ENCODE results near the gene GARS1.

Gene GARS1

DNA sequence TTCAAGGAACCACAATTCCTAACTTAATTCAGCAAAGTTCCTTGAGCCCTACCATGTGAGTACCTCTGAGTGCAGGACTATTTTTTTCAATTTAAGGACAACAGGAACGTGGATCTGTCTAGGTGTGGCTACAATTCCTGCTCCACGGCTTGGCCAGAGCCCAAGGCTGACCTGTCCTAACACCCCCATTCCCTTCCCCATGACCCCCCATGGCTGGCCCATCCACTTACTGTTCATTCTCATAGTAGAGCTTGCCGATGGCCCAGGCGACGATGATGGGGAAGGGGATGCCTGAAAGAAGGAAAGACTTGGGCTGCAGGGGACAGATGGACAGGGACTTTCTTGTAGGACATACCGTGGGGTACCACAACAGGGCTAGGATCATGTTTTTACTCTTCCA lies 67.2 kb downstream of the GARS1 start:
- H3K9ac ChIP-seq (ENCODE audit: low read depth, low read length, poor library complexity, severe bottlenecking): no peak overlapping the region
- H3K4me1 ChIP-seq (ENCODE audit: insufficient read depth, low read length, poor library complexity, severe bottlenecking): peaks cover 13% of the 10 kb centered on the region
- H3K79me2 ChIP-seq (ENCODE audit: insufficient read depth, low read length): no peaks in the 10 kb centered on the region
- H3F3A ChIP-seq (ENCODE audit: low read depth): no peaks in the 10 kb centered on the region
- H2AFZ ChIP-seq (ENCODE audit: low read length): no peak overlapping the region
- no peak overlapping the region for H3K4me2 ChIP-seq (ENCODE audit: low read depth, low read length, poor library complexity, severe bottlenecking)
- no peaks in the 10 kb centered on the region for H3K9me2 ChIP-seq (replicated peaks; ENCODE audit: low read depth, low read length)
- H4K20me1 ChIP-seq (ENCODE audit: insufficient read depth, low read length, poor library complexity, severe bottlenecking): no peaks in the 10 kb centered on the region
- H3K27me3 ChIP-seq (ENCODE audit: insufficient read depth, low read length, poor library complexity, severe bottlenecking): no peaks in the 10 kb centered on the region
- H3K4me3 ChIP-seq (ENCODE audit: low read length, poor library complexity, severe bottlenecking): no peak overlapping the region
- no peaks in the 10 kb centered on the region for H3K9me3 ChIP-seq (ENCODE audit: insufficient read depth, low read depth, low read length)
- TF ChIP-seq, protein P1, sequence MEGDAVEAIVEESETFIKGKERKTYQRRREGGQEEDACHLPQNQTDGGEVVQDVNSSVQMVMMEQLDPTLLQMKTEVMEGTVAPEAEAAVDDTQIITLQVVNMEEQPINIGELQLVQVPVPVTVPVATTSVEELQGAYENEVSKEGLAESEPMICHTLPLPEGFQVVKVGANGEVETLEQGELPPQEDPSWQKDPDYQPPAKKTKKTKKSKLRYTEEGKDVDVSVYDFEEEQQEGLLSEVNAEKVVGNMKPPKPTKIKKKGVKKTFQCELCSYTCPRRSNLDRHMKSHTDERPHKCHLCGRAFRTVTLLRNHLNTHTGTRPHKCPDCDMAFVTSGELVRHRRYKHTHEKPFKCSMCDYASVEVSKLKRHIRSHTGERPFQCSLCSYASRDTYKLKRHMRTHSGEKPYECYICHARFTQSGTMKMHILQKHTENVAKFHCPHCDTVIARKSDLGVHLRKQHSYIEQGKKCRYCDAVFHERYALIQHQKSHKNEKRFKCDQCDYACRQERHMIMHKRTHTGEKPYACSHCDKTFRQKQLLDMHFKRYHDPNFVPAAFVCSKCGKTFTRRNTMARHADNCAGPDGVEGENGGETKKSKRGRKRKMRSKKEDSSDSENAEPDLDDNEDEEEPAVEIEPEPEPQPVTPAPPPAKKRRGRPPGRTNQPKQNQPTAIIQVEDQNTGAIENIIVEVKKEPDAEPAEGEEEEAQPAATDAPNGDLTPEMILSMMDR (conservative IDR thresholded peaks at IDR 0.05; ENCODE audit: low read length): no peak
- no peak for TF ChIP-seq EZH2phosphoT487 (IDR thresholded peaks at IDR 0.05; ENCODE audit: borderline replicate concordance)
- no peaks in the 10 kb centered on the region for H3K36me3 ChIP-seq (ENCODE audit: insufficient read depth, low read length)

DNA sequence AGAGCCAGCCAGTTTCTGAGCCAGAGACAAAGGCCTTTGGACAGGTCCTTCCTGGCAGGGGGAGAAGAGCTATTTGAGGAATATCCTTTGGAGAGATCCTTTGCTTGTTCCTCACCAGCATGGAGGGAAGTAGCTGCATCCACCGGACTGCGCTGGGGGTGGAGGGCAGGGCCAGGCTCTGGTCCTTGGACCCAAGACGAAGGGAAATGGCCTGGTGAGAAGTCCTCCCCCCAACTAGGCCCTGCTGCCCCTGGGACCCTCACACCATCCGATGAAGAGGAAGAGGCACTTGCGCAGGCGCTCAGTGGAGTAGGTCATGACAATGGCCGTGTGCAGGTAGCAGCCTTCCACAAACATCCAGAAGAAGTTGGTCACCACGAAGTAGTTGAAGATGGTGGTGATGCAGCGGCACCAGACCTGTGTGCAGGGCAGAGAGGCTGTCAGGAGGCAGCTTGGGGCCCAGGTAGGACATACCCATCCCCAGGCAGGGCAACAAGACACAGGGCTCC lies 67.8 kb downstream of the GARS1 start:
- no peak overlapping the region for H3K9ac ChIP-seq (ENCODE audit: low read depth, low read length, poor library complexity, severe bottlenecking)
- H3K79me2 ChIP-seq (ENCODE audit: insufficient read depth, low read length): no peaks in the 10 kb centered on the region
- H3K4me2 ChIP-seq (ENCODE audit: low read depth, low read length, poor library complexity, severe bottlenecking): no peak overlapping the region
- H3K4me1 ChIP-seq (ENCODE audit: insufficient read depth, low read length, poor library complexity, severe bottlenecking): peaks cover 13% of the 10 kb centered on the region
- H3K9me3 ChIP-seq (ENCODE audit: insufficient read depth, low read depth, low read length): no peaks in the 10 kb centered on the region
- H3F3A ChIP-seq (ENCODE audit: low read depth): no peaks in the 10 kb centered on the region
- H2AFZ ChIP-seq (ENCODE audit: low read length): no peak overlapping the region
- no peak overlapping the region for H3K4me3 ChIP-seq (ENCODE audit: low read length, poor library complexity, severe bottlenecking)
- H3K27me3 ChIP-seq (ENCODE audit: insufficient read depth, low read length, poor library complexity, severe bottlenecking): no peaks in the 10 kb centered on the region
- H4K20me1 ChIP-seq (ENCODE audit: insufficient read depth, low read length, poor library complexity, severe bottlenecking): no peaks in the 10 kb centered on the region
- TF ChIP-seq, protein P1 (conservative IDR thresholded peaks at IDR 0.05; ENCODE audit: low read length): no peak
- no peak for TF ChIP-seq EZH2phosphoT487 (IDR thresholded peaks at IDR 0.05; ENCODE audit: borderline replicate concordance)
- H3K36me3 ChIP-seq (ENCODE audit: insufficient read depth, low read length): no peaks in the 10 kb centered on the region
- no peaks in the 10 kb centered on the region for H3K9me2 ChIP-seq (replicated peaks; ENCODE audit: low read depth, low read length)

DNA sequence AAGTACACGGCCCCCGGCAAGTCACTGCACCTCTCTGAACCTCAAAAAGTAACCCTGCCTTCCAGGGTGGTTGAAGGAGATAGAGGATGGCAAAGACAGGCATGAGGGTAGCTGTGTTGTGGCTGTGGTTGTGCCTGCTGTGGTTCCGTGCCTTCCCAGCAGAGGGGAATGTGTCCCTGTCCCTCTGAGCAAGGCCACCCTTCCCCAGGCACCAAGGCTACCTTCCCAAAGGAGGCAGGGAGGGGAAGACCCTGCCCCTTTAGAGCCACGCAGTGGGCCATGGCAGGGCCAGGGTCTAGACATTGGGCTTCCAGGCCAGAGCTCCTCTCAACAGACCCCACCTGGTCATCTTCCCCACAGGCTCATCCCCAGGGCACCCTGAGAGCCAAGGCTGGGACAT lies 68.7 kb downstream of the GARS1 start:
- Histone ChIP-seq H3K9me2 (replicated peaks; ENCODE audit: low read depth, low read length) (no peaks in the 10 kb centered on the region), H3F3A (ENCODE audit: low read depth) (no peaks in the 10 kb centered on the region)

More for the DNA sequence above, 68.7 kb downstream of the GARS1 start:
- Histone ChIP-seq H3K4me1 (ENCODE audit: insufficient read depth, low read length, poor library complexity, severe bottlenecking) (peaks cover 7% of the 10 kb centered on the region), H3K9me3 (ENCODE audit: insufficient read depth, low read depth, low read length) (no peaks in the 10 kb centered on the region), H3K9ac (ENCODE audit: low read depth, low read length, poor library complexity, severe bottlenecking) (no peak overlapping the region), H4K20me1 (ENCODE audit: insufficient read depth, low read length, poor library complexity, severe bottlenecking) (no peaks in the 10 kb centered on the region), H2AFZ (ENCODE audit: low read length) (no peak overlapping the region), H3K4me2 (ENCODE audit: low read depth, low read length, poor library complexity, severe bottlenecking) (no peak overlapping the region), H3K36me3 (ENCODE audit: insufficient read depth, low read length) (no peaks in the 10 kb centered on the region), H3K4me3 (ENCODE audit: low read length, poor library complexity, severe bottlenecking) (no peak overlapping the region), H3K79me2 (ENCODE audit: insufficient read depth, low read length) (no peaks in the 10 kb centered on the region), H3K27me3 (ENCODE audit: insufficient read depth, low read length, poor library complexity, severe bottlenecking) (no peaks in the 10 kb centered on the region)
- TF ChIP-seq, protein P1 (conservative IDR thresholded peaks at IDR 0.05; ENCODE audit: low read length): no peak
- no peak for TF ChIP-seq EZH2phosphoT487 (IDR thresholded peaks at IDR 0.05; ENCODE audit: borderline replicate concordance)
